HG03432 (cell line): ENCODE results near the gene DSCAML1.

ENCODE experiments used
- ATAC-seq: cut with Tn5 transposase; IDR thresholded peaks from one replicate; pipeline ENCODE4 v1.9.1; 2021; ENCODE audit warnings: mild to moderate bottlenecking, moderate library complexity; ENCODE audit not compliant: unreplicated experiment

DSCAML1 gene

GRCh38 chr11:117535201-117535849, 261.7 kb downstream of the DSCAML1 start:
- ATAC-seq = no peak

- ATAC-seq = no peak
Observed at GRCh38 chr11:117532568-117532967, 264.4 kb downstream of the DSCAML1 start.

GRCh38 chr11:117529816-117530215, 267.2 kb downstream of the DSCAML1 start:
- ATAC-seq = no peak

GRCh38 chr11:117528097-117528721, 268.8 kb downstream of the DSCAML1 start:
- no peak for ATAC-seq

- ATAC-seq = no peak
Observed at GRCh38 chr11:117527271-117527670, 269.7 kb downstream of the DSCAML1 start.

GRCh38 chr11:117525866-117526542, 271.0 kb downstream of the DSCAML1 start:
- ATAC-seq = no peak

GRCh38 chr11:117524468-117525183, 272.4 kb downstream of the DSCAML1 start:
- ATAC-seq = no peak

GRCh38 chr11:117523680-117524079, 273.3 kb downstream of the DSCAML1 start:
- no peak for ATAC-seq

GRCh38 chr11:117521974-117522373, 275.0 kb downstream of the DSCAML1 start:
- no peak for ATAC-seq

- no peak for ATAC-seq
Observed at GRCh38 chr11:117520966-117521365, 276.1 kb downstream of the DSCAML1 start.

GRCh38 chr11:117520201-117520600, 276.8 kb downstream of the DSCAML1 start:
- ATAC-seq = no peak

GRCh38 chr11:117519590-117519989, 277.4 kb downstream of the DSCAML1 start:
- ATAC-seq = no peak

GRCh38 chr11:117519170-117519569, 277.8 kb downstream of the DSCAML1 start:
- ATAC-seq = no peak

- no peak for ATAC-seq
Observed at GRCh38 chr11:117518455-117518854, 278.6 kb downstream of the DSCAML1 start.

GRCh38 chr11:117517097-117517496, 279.9 kb downstream of the DSCAML1 start:
- ATAC-seq = no peak

GRCh38 chr11:117515892-117516787, 280.9 kb downstream of the DSCAML1 start:
- no peak for ATAC-seq

GRCh38 chr11:117514256-117514655, 282.8 kb downstream of the DSCAML1 start:
- no peak for ATAC-seq

- no peak for ATAC-seq
Observed at GRCh38 chr11:117513666-117514065, 283.4 kb downstream of the DSCAML1 start.

- ATAC-seq = no peak
Observed at GRCh38 chr11:117511931-117512539, 285.0 kb downstream of the DSCAML1 start.

GRCh38 chr11:117511483-117511930, 285.5 kb downstream of the DSCAML1 start:
- ATAC-seq = no peak
